Measurements from ENCODE around the gene LRRC7. TPM values are rescaled to one million over a fixed set of nuclear protein-coding genes. Genes with fewer than 3 reads are reported as not detected.

LRRC7 gene
- total and polyA plus RNA-seq, 2 of the 13 experiments (the other 11 are each of a cell fraction or from before 2014, with no cell fraction given), result not detected

DNA sequence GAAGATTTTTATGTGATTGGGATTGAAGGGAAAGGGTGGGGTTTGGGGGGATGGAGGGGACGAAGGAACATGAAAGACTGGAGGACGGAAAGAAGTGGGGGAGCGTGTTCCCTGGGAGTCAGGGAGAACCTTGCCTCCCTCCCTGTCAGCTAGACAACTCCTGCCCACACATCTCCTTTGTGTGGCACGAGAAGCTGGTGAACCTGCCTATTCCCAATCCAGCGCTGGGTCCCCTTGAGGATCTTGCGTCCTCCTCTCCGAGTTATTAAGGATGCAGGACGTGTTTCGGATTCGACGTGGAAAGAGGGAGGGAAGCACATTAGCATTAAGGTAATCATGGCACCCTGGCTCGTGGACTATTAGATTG, 1.4 kb downstream of the LRRC7 start:
- WGBS (ENCODE audit: low lambda C conversion rate), result 30% methylated on average over 12 of the region's 12 CpGs
- Histone ChIP-seq H3K4me2 (ENCODE audit: low read depth, low read length) (no peak overlapping the region), H3K27ac (ENCODE audit: extremely low read length, insufficient read depth, low read length) (no peak overlapping the region), H3K79me2 (ENCODE audit: insufficient read depth, low read length) (no peaks in the 10 kb centered on the region), H4K20me1 (ENCODE audit: insufficient read depth, low read length) (no peaks in the 10 kb centered on the region), H3K4me1 (ENCODE audit: insufficient read depth, low read length) (peaks cover 11% of the 10 kb centered on the region; the same call in 1 of the 2 replicates), H2AFZ (ENCODE audit: low read length) (no peak overlapping the region), H3K4me3 (replicated peaks in 1 of 3; ENCODE audit: insufficient read depth in 1 of 3, low read depth in 2 of 3, low read length in 3 of 3) (no peak overlapping the region), H3K9me3 (ENCODE audit: low read length) (no peaks in the 10 kb centered on the region), H3K27me3 (ENCODE audit: control insufficient read depth in 1 of 2, insufficient read depth in 2 of 2, low read length in 2 of 2) (peaks cover 0 to 34% of the 10 kb centered on the region in 2 experiments; a peak in 4 of 5 replicates), H3K9ac (ENCODE audit: insufficient read depth, low read depth, low read length) (no peak overlapping the region), H3K36me3 (replicated peaks in 1 of 2; ENCODE audit: control insufficient read depth in 1 of 2, insufficient read depth in 2 of 2, low read length in 2 of 2) (no peaks in the 10 kb centered on the region)
- in situ Hi-C loops (cut with HindIII; ENCODE audit: extremely low pct_ligation_motif_present, low pct_unique_long_range_greater_than_20kb), result no loop called here
- POLR2A ChIA-PET, result no interaction called here
- no TSS peak for BruUV-seq (replicated peaks)
- intact Hi-C loops (cut with micrococcal nuclease; ENCODE audit: unreplicated experiment), result no loop called here
- DNase-seq (ENCODE audit: low spot score), result no peak
- CTCF ChIA-PET (ENCODE audit: low intra/inter-chr PET ratio, low total read pairs), result no interaction called here
- ATAC-seq, result no peak
- FAIRE-seq, result no peak
- TF ChIP-seq YEATS2 (CRISPR knock-in tag; IDR thresholded peaks at IDR 0.05; ENCODE audit: borderline replicate concordance) (no peak), TMF1 (CRISPR knock-in tag; IDR thresholded peaks at IDR 0.05; ENCODE audit: low read depth) (no peak), AFF4 (CRISPR knock-in tag; IDR thresholded peaks at IDR 0.05) (no peak), NRL (CRISPR knock-in tag; IDR thresholded peaks at IDR 0.05; ENCODE audit: borderline replicate concordance) (no peak), ZNF674 (CRISPR knock-in tag; IDR thresholded peaks at IDR 0.05; ENCODE audit: low read depth) (no peak), ZBTB25 (CRISPR knock-in tag; IDR thresholded peaks at IDR 0.05) (no peak), ARID4A (CRISPR knock-in tag; IDR thresholded peaks at IDR 0.05; ENCODE audit: borderline replicate concordance) (no peak), FOXK1 (CRISPR knock-in tag; IDR thresholded peaks at IDR 0.05; ENCODE audit: borderline replicate concordance, low read depth) (no peak), ZSCAN9 (CRISPR knock-in tag; IDR thresholded peaks at IDR 0.05; ENCODE audit: borderline replicate concordance) (no peak), LCORL (IDR thresholded peaks at IDR 0.05) (no peak), LCORL (CRISPR knock-in tag; IDR thresholded peaks at IDR 0.05) (no peak), NCOR1 (IDR thresholded peaks at IDR 0.05; ENCODE audit: borderline replicate concordance, low read length) (no peak), EHMT2 (IDR thresholded peaks at IDR 0.05; ENCODE audit: borderline replicate concordance, low read depth, low read length) (no peak)

Data from HepG2 (cell line).